ENCODE measurements around the gene PHC3.
"Not testable (repeated sequence)": the region's sequence is repeated elsewhere in the genome, so short reads cannot be mapped to it uniquely, and the experiment has no call there.

Gene PHC3, protein sequence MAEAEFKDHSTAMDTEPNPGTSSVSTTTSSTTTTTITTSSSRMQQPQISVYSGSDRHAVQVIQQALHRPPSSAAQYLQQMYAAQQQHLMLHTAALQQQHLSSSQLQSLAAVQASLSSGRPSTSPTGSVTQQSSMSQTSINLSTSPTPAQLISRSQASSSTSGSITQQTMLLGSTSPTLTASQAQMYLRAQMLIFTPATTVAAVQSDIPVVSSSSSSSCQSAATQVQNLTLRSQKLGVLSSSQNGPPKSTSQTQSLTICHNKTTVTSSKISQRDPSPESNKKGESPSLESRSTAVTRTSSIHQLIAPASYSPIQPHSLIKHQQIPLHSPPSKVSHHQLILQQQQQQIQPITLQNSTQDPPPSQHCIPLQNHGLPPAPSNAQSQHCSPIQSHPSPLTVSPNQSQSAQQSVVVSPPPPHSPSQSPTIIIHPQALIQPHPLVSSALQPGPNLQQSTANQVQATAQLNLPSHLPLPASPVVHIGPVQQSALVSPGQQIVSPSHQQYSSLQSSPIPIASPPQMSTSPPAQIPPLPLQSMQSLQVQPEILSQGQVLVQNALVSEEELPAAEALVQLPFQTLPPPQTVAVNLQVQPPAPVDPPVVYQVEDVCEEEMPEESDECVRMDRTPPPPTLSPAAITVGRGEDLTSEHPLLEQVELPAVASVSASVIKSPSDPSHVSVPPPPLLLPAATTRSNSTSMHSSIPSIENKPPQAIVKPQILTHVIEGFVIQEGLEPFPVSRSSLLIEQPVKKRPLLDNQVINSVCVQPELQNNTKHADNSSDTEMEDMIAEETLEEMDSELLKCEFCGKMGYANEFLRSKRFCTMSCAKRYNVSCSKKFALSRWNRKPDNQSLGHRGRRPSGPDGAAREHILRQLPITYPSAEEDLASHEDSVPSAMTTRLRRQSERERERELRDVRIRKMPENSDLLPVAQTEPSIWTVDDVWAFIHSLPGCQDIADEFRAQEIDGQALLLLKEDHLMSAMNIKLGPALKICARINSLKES

DNA sequence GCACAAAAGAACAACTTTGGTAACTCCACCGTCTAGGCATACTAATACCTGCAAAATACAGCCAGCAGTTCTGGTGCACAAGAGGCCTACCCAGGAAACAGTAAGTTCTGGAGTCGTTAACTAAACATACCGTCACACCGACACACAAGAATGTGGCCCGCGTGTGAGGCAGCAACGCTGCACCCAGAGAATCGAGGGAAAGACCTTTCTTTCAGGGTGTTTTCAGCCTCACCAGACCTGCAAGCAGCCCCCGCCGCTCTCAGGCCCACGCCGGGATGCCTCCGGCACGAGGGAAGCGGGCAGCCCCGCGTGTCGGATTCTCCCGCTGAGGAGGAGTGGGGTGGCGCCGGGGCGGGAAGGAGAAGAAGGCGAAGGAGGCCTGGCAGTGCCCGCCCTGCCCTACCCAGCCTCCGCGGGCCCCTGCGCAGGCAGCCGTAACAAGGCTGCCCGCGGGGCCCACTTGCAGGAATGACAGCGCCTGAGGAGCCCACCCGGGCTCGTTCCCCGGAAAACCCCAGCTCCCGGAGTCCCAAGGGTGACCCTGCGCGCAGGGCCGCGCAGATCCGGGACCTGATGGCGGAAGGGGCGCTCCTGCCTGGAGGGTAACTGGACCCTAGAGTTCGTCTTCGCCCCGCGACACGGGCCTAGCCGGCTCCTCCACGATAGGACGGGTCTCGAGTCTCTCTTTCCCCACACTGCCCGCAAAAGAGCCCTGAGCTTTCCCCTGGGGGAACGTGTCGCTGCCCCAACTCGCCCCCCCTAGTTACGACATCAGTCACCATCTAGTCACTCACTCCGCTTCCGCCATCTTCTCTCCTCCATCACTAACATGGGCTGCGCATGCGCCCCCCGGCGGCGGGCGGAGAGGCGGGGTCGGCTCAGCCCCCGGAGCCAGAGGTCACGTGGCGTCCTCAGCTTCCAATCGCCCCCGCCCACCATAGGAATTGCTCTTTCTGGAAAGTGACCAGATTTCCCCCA is at the start of gene PHC3:
TSS of gene PHC3 (minus strand) at position 826 of the 978 bp plus-strand sequence. CDS start at position 808, 18 bp downstream.
- peak; percentile 82 to 84 for ATAC-seq

GRCh38 chr3:170228093-170228766 is 46.7 kb upstream of the PHC3 start:
- ATAC-seq, result no peak

- ATAC-seq, result no peak
Measured at GRCh38 chr3:170226426-170226960, 45.0 kb upstream of the PHC3 start.

GRCh38 chr3:170225166-170225565 is 43.6 kb upstream of the PHC3 start:
- no peak for ATAC-seq

GRCh38 chr3:170222647-170223541 is 41.4 kb upstream of the PHC3 start:
- ATAC-seq, result peak; percentile 29 to 36

DNA sequence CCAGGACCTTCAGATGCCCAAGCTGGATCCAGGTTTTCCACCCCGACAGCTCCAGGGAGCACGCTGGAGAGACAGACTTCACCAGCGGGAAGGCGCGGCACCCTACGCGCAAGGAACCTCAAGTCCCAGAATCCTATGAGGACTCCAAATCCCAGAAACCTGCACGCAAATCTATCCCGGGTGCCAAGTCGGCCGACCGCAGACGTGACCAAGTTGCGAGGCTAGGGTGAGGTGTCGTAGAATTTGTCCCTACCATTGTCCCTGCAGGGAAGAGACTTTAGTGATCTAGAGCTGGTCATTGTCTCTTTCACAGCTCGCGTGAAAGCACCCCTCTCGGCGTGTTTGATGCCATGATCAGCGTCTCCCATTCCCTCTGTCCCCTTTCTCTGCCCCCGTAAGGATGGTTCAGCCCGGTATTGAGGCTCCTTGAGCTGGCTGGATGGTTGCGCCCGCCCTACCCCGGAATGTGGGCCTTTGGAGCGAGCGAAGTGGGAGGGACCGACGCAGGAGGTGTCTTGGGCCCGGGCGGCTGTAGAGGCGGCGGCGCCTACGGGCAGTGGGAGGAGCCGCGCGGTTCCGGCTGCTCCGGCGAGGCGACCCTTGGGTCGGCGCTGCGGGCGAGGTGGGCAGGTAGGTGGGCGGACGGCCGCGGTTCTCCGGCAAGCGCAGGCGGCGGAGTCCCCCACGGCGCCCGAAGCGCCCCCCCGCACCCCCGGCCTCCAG is 40.6 kb upstream of the PHC3 start, which contains the start of gene PRKCI:
TSS of gene PRKCI (plus strand) at position 501 of the 723 bp plus-strand sequence. CDS start 246 bp downstream, outside the sequence.
- peak; percentile 96 to 97 for ATAC-seq

DNA sequence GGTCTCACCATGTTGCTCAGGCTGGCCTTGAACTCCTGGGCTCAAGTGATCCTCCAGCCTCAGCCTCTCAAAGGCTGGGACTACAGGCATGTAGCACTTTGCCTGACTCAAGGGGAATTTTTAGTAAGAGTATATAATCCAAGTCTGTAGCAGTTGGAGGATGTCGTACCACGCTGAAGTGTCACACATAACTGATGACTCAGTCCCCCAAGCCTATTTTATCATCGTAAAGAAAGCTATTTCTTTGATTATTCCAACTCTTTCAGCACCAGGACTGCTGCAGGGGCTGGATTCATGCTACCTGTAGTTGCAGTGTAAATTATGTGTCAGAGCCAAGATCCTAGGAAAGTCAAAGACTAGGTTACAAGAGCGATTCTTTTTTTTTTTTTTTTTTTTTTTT is 39.3 kb upstream of the PHC3 start:
- ATAC-seq, result no peak

GRCh38 chr3:170219850-170220249 is 38.3 kb upstream of the PHC3 start:
- no peak for ATAC-seq

- ATAC-seq, result no peak
Measured at GRCh38 chr3:170211668-170212067, 30.1 kb upstream of the PHC3 start.

- no peak for ATAC-seq
Measured at GRCh38 chr3:170207717-170208116, 26.2 kb upstream of the PHC3 start.

DNA sequence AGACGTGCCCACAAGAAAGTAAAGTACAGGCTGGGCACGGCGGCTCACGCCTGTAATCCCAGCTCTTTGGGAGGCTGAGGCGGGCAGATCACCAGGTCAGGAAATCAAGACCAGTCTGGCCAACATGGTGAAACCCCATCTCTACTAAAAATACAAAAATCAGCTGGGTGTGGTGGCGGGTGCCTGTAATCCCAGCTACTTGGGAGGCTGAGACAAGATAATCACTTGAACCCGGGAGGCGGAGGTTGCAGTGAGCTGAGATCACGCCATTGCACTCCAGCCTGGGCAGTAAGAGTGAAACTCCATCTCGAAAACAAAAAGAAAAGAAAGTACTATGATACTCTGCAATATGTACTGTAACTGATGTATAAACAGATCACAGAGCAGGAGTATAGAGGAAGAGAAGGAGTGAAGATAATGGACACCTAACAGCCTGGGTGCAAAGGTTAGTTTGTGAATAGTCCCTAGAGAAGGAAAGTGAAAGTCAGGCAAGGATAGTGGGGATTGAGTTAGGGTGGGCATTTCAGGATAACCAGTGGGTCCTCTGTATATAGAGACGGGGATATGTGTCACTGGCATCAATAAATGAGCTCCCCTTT is 24.7 kb upstream of the PHC3 start:
- not testable (repeated sequence) for ATAC-seq

DNA sequence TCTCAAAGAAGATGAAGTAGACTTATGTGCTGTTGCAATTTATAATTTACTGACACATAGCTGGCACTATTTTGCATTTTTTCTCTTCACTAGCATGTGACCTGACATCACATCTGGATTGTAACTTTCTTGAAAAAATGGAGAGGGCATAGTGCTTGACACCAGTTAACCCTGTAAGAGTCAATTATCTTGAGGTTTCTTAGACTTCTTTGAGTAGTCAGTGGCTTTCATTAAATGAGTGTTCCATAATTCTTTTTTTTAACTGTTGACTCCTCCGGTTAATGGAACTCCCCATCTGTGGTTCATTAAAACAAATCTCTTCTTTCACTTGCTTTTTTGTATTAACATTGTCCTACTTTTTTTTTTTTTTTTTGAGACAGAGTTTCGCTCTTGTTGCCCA is 23.8 kb upstream of the PHC3 start:
- no peak for ATAC-seq

DNA sequence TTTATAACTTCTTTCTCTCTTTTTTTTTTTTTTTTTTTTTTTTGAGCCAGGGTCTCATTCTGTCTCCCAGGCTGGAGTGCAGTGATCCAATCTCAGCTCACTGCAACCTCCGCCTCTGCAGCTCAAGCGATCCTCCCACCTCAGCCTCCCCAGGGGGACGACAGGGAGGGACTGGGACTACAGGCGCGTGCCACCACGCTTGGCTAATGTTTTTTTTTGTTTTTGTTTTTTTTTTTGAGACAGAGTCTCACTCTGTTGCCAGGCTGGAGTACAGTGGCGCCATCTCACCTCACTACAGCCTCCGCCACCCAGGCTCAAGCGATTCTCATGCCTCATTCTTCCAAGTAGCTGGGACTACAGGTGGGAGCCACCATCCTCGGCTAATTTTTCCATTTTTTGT is 23.0 kb upstream of the PHC3 start:
- no peak for ATAC-seq

DNA sequence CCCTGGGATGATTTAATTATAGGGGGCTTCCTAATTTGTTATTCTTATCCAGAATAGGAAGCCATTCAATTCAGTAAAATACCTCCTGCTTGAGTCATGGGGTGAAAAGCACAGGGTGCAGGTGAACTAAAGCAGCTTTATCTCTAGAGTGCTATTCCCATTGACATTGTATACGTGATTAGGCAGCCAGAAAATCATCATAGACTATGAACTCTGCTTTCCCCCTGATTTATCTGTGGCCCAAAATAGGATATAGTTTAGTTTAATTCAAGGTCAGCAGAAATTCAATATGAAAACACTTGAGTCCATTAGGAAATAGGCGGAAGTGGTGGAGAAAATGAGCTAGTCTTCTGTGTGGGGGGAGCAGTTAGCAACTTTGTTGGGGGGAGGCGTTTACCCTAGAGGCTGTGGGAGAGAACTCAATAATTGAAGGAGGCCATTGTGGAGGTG is 22.5 kb upstream of the PHC3 start:
- ATAC-seq, result no peak

GRCh38 chr3:170203457-170203856 is 21.9 kb upstream of the PHC3 start:
- ATAC-seq, result no peak

DNA sequence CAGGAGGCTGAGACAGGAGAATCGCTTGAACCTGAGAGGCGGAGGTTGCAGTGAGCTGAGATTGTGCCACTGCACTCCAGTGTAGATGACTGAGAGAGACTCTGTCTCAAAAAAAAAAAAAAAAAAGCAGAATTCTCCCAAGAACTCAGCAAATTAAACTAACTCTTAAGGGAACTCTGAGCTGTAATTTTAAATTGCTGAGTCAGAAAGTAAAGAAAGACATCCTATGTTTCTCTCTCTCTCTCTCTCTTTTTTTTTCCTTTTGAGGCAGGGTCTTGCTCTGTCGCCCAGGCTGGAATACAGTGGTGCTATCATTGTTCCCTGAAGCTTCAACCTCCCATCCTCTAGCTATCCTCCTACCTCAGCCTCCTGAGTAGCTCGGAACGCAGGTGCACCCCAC is 20.0 kb upstream of the PHC3 start:
- ATAC-seq, result no peak

GRCh38 chr3:170200987-170201386 is 19.5 kb upstream of the PHC3 start:
- no peak for ATAC-seq

DNA sequence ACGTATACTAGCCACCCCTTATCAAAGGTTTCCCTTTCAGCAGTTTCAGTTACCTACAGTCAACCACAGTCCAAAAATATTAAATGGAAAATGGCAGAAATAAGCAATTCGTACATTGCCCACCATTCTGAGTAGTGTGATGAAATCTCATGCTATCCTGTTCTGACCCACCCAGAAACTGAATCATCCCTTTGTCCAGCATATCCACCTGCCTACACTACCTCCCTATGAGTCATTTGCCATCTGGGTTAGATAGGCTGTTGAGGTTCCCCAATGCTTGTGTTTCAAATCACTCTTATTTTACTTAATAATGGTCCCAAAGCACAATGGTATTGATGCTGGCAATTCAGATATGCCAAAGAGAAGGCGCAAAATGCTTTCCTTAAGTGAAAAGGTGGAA is 15.3 kb upstream of the PHC3 start:
- no peak for ATAC-seq

GRCh38 chr3:170195759-170196158 is 14.2 kb upstream of the PHC3 start:
- not testable (repeated sequence) for ATAC-seq
